Gastrocnemius medialis (tissue), 4 donors: ENCODE results near the gene CXorf49.
"Not testable (repeated sequence)": the region's sequence is repeated elsewhere in the genome, so short reads cannot be mapped to it uniquely, and the experiment has no call there.

Experiments used
- POLR2A ChIP-seq, 2 donors: fragments of 450-650 bp; IDR thresholded peaks; one replicate each; pipeline ENCODE4 v1.6.1; 2017; ENCODE audit warnings: antibody characterized with exemption in 2 of 2, mild to moderate bottlenecking in 2 of 2, moderate library complexity in 2 of 2
- TF ChIP-seq, protein P1 (sequence below), 5 experiments: fragments of 450-650 bp in 3 of 5; fragments of 200-600 bp in 2 of 5; sonication (generic) in 2 of 5; IDR thresholded peaks in 4 of 5; conservative IDR thresholded peaks in 1 of 5; 1 replicate in 4 of 5; 2 replicates in 1 of 5; pipeline ENCODE4 v1.5.1; 2016 to 2019; ENCODE audit warnings: antibody characterized with exemption in 5 of 5, mild to moderate bottlenecking in 3 of 5, moderate library complexity in 3 of 5

DNA sequence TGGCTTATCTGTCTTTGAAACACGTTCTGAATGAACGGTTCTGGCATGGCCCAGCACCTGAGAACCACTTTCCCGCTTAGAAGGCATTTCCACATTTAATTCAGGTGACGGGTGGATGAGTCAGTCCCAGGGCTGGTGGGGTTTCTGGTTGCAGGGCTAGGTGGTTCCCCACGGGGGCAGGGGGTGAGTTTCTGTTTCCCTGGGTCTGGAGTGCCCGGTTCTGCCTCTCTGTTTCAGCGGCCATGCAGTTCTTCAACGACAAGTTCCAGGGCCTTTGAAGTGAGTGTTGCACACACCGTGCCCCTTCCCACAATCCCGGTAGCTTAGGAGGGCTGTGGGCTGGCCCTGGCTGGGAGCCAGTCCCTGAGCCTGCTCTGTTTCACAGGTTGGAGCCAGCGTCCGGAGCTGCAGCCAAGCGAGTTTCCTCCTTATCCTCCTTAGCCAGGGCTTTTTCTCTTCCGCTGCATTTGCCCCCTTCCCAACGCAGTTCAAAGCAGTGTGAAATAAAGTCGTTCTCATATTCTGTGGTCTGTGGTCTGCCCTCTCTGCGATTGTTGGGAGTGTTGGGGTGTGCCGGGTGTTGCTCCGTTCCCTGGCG, 2.3 kb upstream of the CXorf49 start:
- TF ChIP-seq, protein P1, sequence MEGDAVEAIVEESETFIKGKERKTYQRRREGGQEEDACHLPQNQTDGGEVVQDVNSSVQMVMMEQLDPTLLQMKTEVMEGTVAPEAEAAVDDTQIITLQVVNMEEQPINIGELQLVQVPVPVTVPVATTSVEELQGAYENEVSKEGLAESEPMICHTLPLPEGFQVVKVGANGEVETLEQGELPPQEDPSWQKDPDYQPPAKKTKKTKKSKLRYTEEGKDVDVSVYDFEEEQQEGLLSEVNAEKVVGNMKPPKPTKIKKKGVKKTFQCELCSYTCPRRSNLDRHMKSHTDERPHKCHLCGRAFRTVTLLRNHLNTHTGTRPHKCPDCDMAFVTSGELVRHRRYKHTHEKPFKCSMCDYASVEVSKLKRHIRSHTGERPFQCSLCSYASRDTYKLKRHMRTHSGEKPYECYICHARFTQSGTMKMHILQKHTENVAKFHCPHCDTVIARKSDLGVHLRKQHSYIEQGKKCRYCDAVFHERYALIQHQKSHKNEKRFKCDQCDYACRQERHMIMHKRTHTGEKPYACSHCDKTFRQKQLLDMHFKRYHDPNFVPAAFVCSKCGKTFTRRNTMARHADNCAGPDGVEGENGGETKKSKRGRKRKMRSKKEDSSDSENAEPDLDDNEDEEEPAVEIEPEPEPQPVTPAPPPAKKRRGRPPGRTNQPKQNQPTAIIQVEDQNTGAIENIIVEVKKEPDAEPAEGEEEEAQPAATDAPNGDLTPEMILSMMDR (IDR thresholded peaks at IDR 0.05 in 4 of 5, conservative IDR thresholded peaks at IDR 0.05 in 1 of 5), result not testable (repeated sequence)
- TF ChIP-seq POLR2A (IDR thresholded peaks at IDR 0.05), result not testable (repeated sequence)
